Mucosa of descending colon (tissue), 3 donors: ENCODE measurements around the gene EFTUD2. TPM values are rescaled to one million over a fixed set of nuclear protein-coding genes. Genes with fewer than 3 reads are reported as not detected.

Experiments used
- ATAC-seq: fragments of 200-7000 bp; cut with Tn5 transposase; one replicate; pipeline ENCODE4 v1.9.1; 2020; ENCODE audit warnings: mild to moderate bottlenecking, moderate library complexity
- DNase-seq, 3 donors: peaks; one replicate each; pipeline ENCODE4 v3.0.0-alpha.2; 2020
- H3K36me3 ChIP-seq: fragments of 200-600 bp; one replicate; pipeline ENCODE4 v1.8.0; 2021; ENCODE audit warnings: low read depth, mild to moderate bottlenecking
- H3K4me1 ChIP-seq: fragments of 200-600 bp; one replicate; pipeline ENCODE4 v1.8.0; 2021; ENCODE audit warnings: low read depth, mild to moderate bottlenecking
- H3K4me3 ChIP-seq: fragments of 200-600 bp; one replicate; pipeline ENCODE4 v1.8.0; 2021; ENCODE audit warnings: mild to moderate bottlenecking
- H3K9me3 ChIP-seq: fragments of 200-600 bp; one replicate; pipeline ENCODE4 v1.8.0; 2021; ENCODE audit warnings: mild to moderate bottlenecking
- intact Hi-C, 2 donors: fragments of 100-400 bp; cut with DNase I in 1 of 2; cut with micrococcal nuclease in 1 of 2; formaldehyde crosslinking; loops; one replicate each; pipeline versions ENCODE4 v1.11.0 to v1.11.1; 2022; cut with DNase I, micrococcal nuclease
- total RNA-seq, 3 donors: library from RNA; stranded (reverse); fragmentation: NEBNext Ultra II Directional in 2 of 3; extraction: Animal tissue kit (Norgen Biotek cat#: 25700) in 2 of 3; gene quantifications; one replicate each; pipeline versions ENCODE4 v1.2.1 to v1.2.4, GENCODE V29; 2021 to 2023
- TF ChIP-seq, protein P1 (sequence below): fragments of 200-600 bp; IDR thresholded peaks from one replicate; pipeline ENCODE4 v1.8.0; 2022; ENCODE audit warnings: antibody characterized with exemption, mild to moderate bottlenecking
- donor health status: DM: no; HTN: no; CAD: no; lungs with moderate emphysema.
- donor health status: DM: no; HTN: no; CAD: no.
- donor health status: DM: no; HTN: yes; CAD: no.

EFTUD2 gene
- total RNA-seq, 3 donors from 2014 or later, result 66.3 to 88.1 (median 82.0) TPM

DNA sequence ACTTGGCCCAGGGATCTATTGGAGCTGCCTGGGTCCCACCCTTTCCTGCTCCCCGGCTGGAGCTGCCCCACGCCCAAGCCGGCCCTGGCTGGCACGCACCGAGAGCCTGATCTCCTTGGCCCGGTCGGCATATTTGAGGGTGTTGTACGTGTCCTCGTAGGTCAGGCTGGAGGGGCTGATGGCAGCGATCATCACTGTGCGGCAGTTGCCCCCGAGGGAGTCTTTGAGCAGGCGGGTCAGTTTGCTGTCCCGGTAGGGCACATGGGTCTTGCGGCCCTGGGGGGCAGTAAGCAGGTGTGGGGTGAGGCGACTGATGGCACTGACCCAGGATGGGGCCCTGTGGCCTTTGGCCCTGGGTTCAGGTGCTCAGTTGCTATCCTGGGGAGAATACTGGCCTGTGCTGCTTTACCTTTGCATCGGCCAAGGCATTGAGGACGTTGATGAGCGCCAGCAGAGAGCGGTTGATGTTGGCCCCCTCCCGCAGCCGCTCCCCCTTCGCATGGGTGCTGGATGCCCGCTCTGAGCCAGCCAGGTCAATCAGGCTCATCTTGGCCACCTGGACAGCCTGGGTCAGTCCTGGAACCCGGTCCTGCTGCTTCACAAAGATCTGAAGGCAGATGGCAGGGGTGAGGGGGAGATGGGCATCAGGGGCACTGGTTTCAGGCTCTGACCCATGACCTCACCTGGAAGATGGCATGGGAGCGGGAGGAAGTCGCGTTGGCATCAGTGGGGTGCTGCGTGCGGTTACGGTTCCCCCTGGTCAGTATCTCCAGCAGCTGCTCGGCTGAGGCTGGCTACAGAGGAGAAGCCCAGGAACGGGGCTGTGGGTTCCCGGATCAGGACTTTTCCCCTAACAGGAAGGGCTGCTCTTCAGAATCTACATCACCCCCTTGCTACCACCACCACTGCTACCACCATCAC, 34.8 kb upstream of the EFTUD2 start:
- ATAC-seq (no peak), DNase-seq (peak in 1 of 3 donors; percentile 10)
- intact Hi-C loops, result no loop called here
- Histone ChIP-seq H3K4me3 (no peak overlapping the region), H3K36me3 (no peaks in the 10 kb centered on the region), H3K9me3 (no peaks in the 10 kb centered on the region), H3K4me1 (no peaks in the 10 kb centered on the region)
- TF ChIP-seq, protein P1, sequence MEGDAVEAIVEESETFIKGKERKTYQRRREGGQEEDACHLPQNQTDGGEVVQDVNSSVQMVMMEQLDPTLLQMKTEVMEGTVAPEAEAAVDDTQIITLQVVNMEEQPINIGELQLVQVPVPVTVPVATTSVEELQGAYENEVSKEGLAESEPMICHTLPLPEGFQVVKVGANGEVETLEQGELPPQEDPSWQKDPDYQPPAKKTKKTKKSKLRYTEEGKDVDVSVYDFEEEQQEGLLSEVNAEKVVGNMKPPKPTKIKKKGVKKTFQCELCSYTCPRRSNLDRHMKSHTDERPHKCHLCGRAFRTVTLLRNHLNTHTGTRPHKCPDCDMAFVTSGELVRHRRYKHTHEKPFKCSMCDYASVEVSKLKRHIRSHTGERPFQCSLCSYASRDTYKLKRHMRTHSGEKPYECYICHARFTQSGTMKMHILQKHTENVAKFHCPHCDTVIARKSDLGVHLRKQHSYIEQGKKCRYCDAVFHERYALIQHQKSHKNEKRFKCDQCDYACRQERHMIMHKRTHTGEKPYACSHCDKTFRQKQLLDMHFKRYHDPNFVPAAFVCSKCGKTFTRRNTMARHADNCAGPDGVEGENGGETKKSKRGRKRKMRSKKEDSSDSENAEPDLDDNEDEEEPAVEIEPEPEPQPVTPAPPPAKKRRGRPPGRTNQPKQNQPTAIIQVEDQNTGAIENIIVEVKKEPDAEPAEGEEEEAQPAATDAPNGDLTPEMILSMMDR, result no peak

DNA sequence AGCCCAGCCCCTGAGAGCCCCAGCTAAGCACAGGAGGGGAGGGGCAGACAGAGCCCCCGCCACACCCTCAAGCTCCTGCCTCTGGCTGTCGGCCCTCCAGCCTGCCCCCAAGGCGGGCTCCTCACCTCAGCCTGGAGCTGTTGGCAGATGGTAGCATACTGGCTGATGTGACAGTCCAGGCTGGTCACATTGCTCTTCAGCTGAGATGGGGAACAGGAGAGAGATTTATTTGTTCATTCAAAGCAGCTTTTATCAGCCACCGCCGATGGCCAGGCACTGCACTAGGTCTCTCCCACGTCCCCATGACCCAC, 33.5 kb upstream of the EFTUD2 start:
- ATAC-seq (no peak), DNase-seq (no peak)
- Histone ChIP-seq H3K4me3 (no peak overlapping the region), H3K9me3 (no peaks in the 10 kb centered on the region), H3K36me3 (no peaks in the 10 kb centered on the region), H3K4me1 (no peaks in the 10 kb centered on the region)
- TF ChIP-seq, protein P1, result no peak
- intact Hi-C loops, result no loop called here

DNA sequence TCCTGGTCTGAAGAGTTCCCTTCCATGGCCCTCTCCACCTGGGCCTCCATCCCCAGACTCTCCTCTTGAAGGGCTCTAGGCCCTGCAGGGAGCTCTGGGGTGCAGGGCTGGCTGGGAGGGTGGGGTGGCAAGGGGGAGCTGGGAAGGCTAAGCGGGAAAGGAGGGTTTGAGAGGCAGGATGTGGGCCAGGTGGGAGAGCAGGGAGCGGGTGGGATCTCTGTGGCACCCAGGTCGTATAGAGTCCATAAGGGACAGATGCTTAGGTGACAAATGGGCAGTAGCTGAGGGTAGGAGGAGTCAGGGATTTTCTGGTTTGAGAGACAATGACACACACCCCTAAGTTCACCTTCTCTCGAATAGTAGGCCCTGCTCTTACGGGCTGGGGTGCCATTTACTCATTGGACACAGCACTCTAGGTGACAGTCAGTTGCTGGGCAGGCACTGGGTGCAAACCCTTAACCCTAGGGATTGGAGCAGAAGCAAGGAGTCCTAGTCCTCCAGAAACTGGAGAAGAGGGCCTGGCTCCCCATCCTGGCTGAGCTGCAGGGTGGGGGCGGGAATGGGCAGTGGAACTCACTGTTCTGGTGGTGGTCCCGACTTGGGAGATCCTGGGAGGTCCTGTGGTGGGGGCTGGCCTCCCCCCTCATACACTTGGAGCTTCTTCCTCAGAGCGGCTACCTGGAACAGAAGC, 33.0 kb upstream of the EFTUD2 start:
- Histone ChIP-seq H3K36me3 (no peaks in the 10 kb centered on the region), H3K4me1 (no peaks in the 10 kb centered on the region), H3K4me3 (no peak overlapping the region), H3K9me3 (no peaks in the 10 kb centered on the region)
- no peak for ATAC-seq
- intact Hi-C loops, result no loop called here
- TF ChIP-seq, protein P1, result no peak
- no peak for DNase-seq

DNA sequence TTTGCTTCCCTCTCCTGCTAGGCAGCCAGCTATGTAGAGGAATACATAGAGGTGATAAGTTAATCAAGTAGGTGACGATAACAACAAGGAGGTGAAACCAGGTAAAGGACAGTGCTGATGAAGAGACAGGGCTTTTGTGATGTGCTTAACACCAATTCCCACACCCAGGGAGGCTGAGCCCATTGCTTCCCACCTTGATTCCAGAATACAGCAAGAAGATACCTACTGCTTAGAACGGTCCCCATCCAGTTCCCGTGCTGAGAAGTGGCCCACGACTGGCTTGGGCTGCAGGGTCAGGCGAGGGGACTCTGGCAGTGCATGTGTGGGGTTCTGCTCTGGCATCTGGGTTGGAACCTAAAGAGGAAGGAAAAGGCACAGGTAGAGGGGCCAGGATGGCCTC, 32.1 kb upstream of the EFTUD2 start:
- H3K4me3 ChIP-seq, result no peak overlapping the region
- DNase-seq, result no peak
- no peaks in the 10 kb centered on the region for H3K4me1 ChIP-seq
- H3K36me3 ChIP-seq, result no peaks in the 10 kb centered on the region
- intact Hi-C loops, result no loop called here
- no peak for ATAC-seq
- H3K9me3 ChIP-seq, result no peaks in the 10 kb centered on the region
- TF ChIP-seq, protein P1, result no peak

DNA sequence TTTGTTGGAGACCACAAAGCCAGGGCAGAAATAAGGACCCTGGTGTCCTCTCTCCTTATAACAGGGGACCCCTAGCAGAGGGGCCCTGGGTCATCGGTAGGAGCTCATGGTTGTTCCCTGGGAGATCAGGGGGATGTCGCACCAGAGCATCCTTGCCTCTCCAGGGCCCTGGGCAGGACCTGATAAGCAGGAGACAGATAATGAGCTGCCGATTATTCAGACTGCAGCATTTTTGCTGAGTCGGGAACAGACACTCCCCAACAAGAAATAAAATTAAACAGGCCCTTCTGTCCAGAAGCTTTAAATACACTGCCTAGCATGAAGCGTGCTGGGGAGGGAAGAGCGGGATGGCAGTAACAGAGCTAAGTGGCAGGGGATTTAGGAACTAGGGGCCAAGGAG, 31.4 kb upstream of the EFTUD2 start:
- DNase-seq, result peak in 1 of 3 donors; percentile 1
- Histone ChIP-seq H3K9me3 (no peaks in the 10 kb centered on the region), H3K4me1 (no peaks in the 10 kb centered on the region), H3K36me3 (no peaks in the 10 kb centered on the region), H3K4me3 (no peak overlapping the region)
- intact Hi-C loops, result no loop called here
- ATAC-seq, result no peak
- TF ChIP-seq, protein P1, result no peak
